ENCODE data around the gene ADAP2. TPM values are rescaled to one million over a fixed set of nuclear protein-coding genes. Genes with fewer than 3 reads are reported as not detected.
"Not testable (repeated sequence)": the region's sequence is repeated elsewhere in the genome, so short reads cannot be mapped to it uniquely, and the experiment has no call there.

Gene ADAP2
- total RNA-seq, 2 experiments from 2014 or later: 1.4 to 2.6 TPM

DNA sequence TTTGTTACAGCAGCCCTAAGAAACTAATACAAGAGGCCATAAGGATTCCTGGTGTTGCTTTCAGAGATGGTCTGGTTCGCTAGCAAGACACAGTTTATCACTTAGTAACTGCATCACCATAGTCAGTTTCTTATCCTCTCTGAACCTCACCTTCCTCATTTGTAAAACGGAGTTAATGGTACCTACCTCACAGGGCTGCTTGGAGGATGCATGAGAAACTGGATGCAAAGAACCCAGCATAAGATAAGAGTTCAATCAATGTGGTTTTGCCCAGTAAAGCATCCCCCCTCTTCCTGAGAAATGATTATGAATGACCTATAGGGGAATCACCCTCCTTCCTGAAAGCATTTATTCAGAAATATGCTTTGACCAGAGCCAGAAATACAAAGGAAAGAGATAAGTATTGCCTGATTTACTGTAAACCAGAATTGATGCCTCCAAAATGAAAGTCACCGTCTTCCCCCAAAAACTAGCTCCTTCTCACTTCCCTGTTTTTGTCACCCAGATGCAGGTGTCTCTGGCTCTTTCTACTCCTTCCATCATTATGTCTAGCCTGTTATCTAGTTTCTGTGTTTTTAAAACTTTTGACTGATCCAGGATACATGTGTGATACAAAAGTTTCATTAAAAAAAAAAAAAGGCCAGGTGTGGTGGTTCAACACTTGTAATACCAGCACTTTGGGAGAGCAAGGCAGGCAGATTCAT, 12.9 kb upstream of the ADAP2 start:
- POLR2A ChIA-PET: interaction anchor here (0.7 to 1.0 kb wide), 2 partner anchors 23 to 27 kb away, joined by 3 to 5 read pairs; no protein-coding TSS in a partner anchor

DNA sequence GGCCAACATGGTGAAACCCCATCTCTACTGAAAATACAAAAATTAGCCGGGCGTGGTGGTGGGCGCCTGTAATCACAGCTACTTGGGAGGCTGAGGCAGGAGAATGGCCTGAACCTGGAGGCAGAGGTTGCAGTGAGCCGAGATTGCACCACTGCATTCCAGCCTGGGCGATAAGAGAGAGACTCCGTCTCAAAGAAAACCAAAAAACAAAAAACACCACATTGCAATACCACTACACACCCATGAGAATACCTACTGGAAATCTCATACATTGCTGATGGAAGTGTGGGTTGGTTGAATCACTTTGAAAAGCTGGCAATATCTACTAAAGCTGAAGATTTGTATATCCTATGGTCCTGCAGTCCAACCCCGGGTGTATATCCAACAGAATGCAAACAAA, 11.6 kb upstream of the ADAP2 start:
- CTCF ChIA-PET (ENCODE audit: unreplicated experiment); DNase-seq (ENCODE audit: low spot score); H3K9me2 ChIP-seq (ENCODE audit: insufficient read depth, low read length); H4K20me1 ChIP-seq (ENCODE audit: insufficient read depth, low read length); H3K27ac ChIP-seq (ENCODE audit: low read depth, low read length, poor library complexity, severe bottlenecking); intact Hi-C loops (cut with micrococcal nuclease; ENCODE audit: unreplicated experiment); H3K9me3 ChIP-seq (ENCODE audit: low read length); BruUV-seq (replicated peaks); H3K4me3 ChIP-seq (ENCODE audit: low read depth, low read length, poor library complexity, severe bottlenecking); H3K4me2 ChIP-seq (ENCODE audit: low read length); H3K36me3 ChIP-seq (ENCODE audit: insufficient read depth, low read length); H2AFZ ChIP-seq (ENCODE audit: low read length): not testable (repeated sequence)
- peaks cover 25% of the 10 kb centered on the region for H3K4me1 ChIP-seq (ENCODE audit: insufficient read depth, low read length, poor library complexity, severe bottlenecking)
- POLR2A ChIA-PET: interaction anchor here (0.7 to 1.1 kb wide), 2 partner anchors 12 to 185 kb away, joined by 3 read pairs; partner anchors contain the start of gene NF1
- H3K79me2 ChIP-seq (ENCODE audit: insufficient read depth, low read depth, low read length): peaks cover 12% of the 10 kb centered on the region

More for the DNA sequence above, 12.9 kb upstream of the ADAP2 start:
- peak; percentile 52 for DNase-seq (ENCODE audit: low spot score)
- H3K4me1 ChIP-seq (ENCODE audit: insufficient read depth, low read length, poor library complexity, severe bottlenecking): peaks cover 25% of the 10 kb centered on the region
- CTCF ChIA-PET (ENCODE audit: unreplicated experiment): no interaction called here
- peaks cover 23% of the 10 kb centered on the region for H3K79me2 ChIP-seq (ENCODE audit: insufficient read depth, low read depth, low read length)
- H3K9me3 ChIP-seq (ENCODE audit: low read length): no peaks in the 10 kb centered on the region
- peak overlapping the region; percentile 55 for H3K27ac ChIP-seq (ENCODE audit: low read depth, low read length, poor library complexity, severe bottlenecking)
- H2AFZ ChIP-seq (ENCODE audit: low read length): peak overlapping the region; percentile 17; the same call in 1 of the 2 replicates
- H3K36me3 ChIP-seq (ENCODE audit: insufficient read depth, low read length): peaks cover 4% of the 10 kb centered on the region; the same call in 1 of the 2 replicates
- peak overlapping the region; percentile 27 for H3K4me3 ChIP-seq (ENCODE audit: low read depth, low read length, poor library complexity, severe bottlenecking)
- H4K20me1 ChIP-seq (ENCODE audit: insufficient read depth, low read length): no peaks in the 10 kb centered on the region
- intact Hi-C loops (cut with micrococcal nuclease; ENCODE audit: unreplicated experiment): no loop called here
- no peak for TF ChIP-seq EZH2phosphoT487 (IDR thresholded peaks at IDR 0.05; ENCODE audit: borderline replicate concordance, low read depth, low read length)
- TF ChIP-seq, protein P1, sequence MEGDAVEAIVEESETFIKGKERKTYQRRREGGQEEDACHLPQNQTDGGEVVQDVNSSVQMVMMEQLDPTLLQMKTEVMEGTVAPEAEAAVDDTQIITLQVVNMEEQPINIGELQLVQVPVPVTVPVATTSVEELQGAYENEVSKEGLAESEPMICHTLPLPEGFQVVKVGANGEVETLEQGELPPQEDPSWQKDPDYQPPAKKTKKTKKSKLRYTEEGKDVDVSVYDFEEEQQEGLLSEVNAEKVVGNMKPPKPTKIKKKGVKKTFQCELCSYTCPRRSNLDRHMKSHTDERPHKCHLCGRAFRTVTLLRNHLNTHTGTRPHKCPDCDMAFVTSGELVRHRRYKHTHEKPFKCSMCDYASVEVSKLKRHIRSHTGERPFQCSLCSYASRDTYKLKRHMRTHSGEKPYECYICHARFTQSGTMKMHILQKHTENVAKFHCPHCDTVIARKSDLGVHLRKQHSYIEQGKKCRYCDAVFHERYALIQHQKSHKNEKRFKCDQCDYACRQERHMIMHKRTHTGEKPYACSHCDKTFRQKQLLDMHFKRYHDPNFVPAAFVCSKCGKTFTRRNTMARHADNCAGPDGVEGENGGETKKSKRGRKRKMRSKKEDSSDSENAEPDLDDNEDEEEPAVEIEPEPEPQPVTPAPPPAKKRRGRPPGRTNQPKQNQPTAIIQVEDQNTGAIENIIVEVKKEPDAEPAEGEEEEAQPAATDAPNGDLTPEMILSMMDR (conservative IDR thresholded peaks at IDR 0.05; ENCODE audit: low read length): no peak
- no peaks in the 10 kb centered on the region for H3K9me2 ChIP-seq (ENCODE audit: insufficient read depth, low read length)
- peak overlapping the region; percentile 63 for H3K4me2 ChIP-seq (ENCODE audit: low read length)
- BruUV-seq (replicated peaks): no TSS peak

DNA sequence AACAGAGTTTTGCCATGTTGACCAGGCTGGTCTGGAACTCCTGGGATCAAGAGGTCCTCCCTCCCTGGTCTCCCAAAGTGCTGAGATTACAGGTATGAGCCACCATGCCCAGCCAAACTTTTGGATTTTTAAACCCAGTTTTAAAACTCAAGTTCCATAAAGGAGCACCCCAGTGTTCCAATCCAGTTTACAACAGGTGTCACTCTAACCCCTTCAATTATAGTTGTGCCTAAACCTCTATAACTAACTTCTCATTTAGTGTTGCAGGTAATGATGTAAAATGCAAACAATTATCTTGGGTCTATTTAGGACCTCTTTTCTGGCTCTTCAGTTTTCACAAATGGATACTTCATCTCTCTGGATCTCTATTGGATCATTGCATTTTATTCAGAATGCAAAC, 7.8 kb upstream of the ADAP2 start:
- no peak overlapping the region for H3K4me3 ChIP-seq (ENCODE audit: low read depth, low read length, poor library complexity, severe bottlenecking)
- ChIA-PET POLR2A (no interaction called here), CTCF (ENCODE audit: unreplicated experiment) (no interaction called here)
- peaks cover 8% of the 10 kb centered on the region for H3K4me1 ChIP-seq (ENCODE audit: insufficient read depth, low read length, poor library complexity, severe bottlenecking)
- DNase-seq (ENCODE audit: low spot score): no peak
- no TSS peak for BruUV-seq (replicated peaks)
- TF ChIP-seq, protein P1 (conservative IDR thresholded peaks at IDR 0.05; ENCODE audit: low read length): peak; percentile 44; the same call in 1 of the 2 replicates
- TF ChIP-seq EZH2phosphoT487 (IDR thresholded peaks at IDR 0.05; ENCODE audit: borderline replicate concordance, low read depth, low read length): no peak
- H3K4me2 ChIP-seq (ENCODE audit: low read length): no peak overlapping the region
- no peaks in the 10 kb centered on the region for H3K9me2 ChIP-seq (ENCODE audit: insufficient read depth, low read length)
- H3K27ac ChIP-seq (ENCODE audit: low read depth, low read length, poor library complexity, severe bottlenecking): no peak overlapping the region
- no peaks in the 10 kb centered on the region for H3K36me3 ChIP-seq (ENCODE audit: insufficient read depth, low read length)
- intact Hi-C loops (cut with micrococcal nuclease; ENCODE audit: unreplicated experiment): no loop called here
- H4K20me1 ChIP-seq (ENCODE audit: insufficient read depth, low read length): no peaks in the 10 kb centered on the region
- no peaks in the 10 kb centered on the region for H3K9me3 ChIP-seq (ENCODE audit: low read length)
- no peak overlapping the region for H2AFZ ChIP-seq (ENCODE audit: low read length)
- H3K79me2 ChIP-seq (ENCODE audit: insufficient read depth, low read depth, low read length): no peaks in the 10 kb centered on the region
